ENCODE results near the gene ZFAND3.

ZFAND3 gene

DNA sequence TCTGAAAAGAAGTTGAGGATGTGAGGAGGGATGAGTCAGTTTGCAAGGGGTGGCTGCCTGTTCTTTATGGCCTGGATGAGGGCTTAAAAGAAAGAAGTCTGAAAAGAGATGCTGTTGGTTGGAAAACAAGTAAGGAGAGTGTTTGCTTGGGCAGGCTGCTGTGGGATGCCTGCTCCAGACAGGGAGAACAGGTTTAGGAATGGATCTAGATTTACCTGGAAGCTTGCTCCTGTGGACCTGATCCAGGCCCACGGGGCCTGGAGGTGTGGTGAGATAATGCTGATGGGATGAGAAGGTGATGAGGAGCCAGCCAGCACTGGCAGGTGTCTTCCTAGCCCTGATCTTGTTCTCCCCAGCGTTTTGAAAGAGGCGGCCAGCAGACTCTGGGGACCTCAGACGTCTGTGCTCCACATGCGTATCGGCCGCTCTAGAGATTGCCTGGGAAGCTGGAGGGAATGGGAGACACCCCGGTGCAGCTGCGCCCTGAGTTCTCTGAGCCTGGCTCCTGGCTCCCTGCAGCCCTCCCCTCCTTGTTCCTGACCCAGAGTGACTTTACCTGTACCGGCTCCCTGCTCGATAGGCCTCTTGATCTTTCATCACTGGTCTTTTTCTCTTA lies 331.3 kb downstream of the ZFAND3 start:
- no peak overlapping the region for H3K4me3 ChIP-seq (ENCODE audit: low read length)
- DNase-seq (ENCODE audit: low read depth, low spot score): no peak

DNA sequence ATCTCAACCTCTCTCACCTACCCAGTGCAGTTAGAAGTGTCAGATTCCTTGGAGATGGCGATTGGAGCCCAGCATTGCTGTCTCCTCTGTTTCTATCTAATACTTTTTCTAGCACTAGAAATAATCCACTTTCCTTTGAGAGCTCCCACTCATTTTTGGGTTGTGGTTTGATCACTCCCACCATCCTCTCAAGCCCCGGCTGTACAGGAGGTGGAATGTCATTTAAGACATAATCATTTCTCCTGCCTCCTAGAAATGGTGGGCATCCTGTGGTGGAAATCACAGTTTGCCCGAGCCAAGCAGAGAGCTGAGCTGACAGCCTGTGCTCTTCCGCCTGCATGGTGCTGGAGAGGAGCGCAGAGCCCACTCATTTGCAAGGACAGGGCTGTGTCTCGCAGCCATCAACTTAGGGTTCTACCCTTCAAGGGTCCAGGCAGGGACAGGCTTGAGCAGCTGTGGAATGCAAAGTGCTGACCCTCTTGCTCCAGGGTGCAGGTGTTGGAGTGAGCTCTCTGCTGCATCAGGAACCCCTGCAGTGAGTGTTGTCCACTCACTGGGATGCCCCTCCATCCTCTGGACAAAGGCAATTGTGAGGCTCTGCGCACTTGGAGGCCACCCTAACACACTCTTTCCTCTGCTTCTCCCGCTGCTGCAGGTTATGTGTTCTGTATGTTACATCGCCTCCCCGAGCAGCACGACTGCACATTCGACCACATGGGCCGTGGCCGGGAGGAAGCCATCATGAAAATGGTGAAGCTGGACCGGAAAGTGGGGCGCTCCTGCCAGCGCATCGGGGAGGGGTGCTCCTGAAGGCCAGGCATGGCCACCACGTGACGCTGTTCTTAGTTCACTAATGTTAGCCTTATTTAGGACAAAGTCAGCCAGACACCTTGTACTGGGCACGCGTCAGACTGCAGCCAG lies 332.3 kb downstream of the ZFAND3 start:
- H3K4me3 ChIP-seq (ENCODE audit: low read length): no peak overlapping the region
- no peak for DNase-seq (ENCODE audit: low read depth, low spot score)

DNA sequence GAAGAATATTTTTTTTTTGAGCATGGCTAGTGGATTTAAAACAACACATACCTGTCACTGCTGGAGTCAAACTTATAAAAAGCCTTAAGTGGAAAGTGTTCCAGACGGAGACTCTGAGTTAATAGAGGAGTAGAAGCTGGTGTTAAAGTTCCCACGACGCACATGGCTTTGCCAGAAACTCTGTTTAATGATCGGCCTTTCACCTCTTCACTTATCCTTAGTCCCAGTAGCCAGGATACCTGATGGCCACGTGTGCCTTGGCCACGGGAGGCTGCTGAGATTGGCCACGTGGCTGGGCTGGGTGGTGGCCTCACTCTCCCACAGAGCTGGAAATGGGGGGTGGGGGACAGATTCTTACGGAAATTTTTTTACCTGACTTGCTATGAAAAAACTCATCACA lies 333.1 kb downstream of the ZFAND3 start:
- no peak for DNase-seq (ENCODE audit: low read depth, low spot score)

DNA sequence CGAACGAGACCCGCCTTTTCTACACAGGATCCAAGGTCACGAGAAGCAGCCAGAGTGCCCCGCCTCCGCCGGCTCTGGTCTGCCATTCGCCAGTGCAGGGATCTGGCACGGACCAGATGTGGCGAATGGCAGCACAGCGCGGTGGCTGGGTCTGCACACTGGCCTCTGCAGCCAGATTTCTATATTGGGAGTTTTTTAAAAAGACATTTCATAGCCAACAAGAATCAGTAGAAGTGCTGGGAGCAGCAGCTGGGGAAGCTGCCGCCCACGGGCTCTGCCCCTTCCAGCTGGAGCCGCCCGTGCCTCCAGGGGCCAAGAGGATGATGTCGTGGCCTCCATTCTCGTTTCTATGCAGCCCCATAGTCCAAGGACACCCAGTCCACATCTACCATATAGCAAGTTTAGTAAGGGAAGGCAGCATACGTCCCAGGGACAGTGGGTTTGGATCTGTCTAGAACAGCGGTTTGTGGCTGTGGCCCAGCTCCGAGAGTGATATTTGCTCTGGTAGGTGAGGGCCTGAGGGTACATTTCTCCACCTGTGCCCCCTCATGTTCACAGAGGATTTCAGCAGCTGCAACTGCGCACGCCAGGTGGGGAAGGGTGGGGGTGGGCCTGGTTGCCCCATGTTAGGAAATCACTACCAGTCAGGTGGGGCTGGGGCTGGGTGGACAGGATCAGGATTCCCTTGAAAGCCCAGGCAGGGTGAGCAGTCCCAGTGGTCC lies 333.7 kb downstream of the ZFAND3 start:
- DNase-seq (ENCODE audit: low read depth, low spot score): no peak
- no peak overlapping the region for H3K4me3 ChIP-seq (ENCODE audit: low read length)

More for the DNA sequence above, 333.1 kb downstream of the ZFAND3 start:
- no peak overlapping the region for H3K4me3 ChIP-seq (ENCODE audit: low read length)

DNA sequence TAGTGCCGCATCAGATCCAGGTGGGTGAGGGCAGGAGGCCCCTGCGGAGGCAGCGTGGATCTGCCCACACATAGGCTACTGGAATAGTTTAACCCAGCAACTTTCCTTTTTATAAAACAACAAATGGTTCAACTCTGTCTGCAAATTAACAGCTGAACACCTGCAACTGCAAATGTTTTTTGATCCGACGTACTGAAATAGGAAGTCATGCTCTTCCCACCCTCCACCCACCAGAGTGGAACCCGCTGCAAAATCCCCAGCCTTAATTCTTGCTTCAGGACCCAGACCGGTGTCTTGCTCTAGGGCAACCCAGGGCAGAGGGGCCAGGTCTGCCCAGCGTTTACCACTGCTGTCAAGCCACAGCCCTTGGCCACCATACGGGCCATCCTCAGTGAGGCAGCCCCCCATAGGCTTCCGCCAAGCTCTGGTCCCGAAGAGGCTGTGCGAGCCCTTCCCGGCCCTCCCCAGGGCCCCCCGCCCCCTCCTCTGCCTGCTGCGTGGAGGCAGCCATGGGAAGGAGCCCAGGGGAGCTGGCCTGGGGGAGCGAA lies 334.3 kb downstream of the ZFAND3 start:
- H3K4me3 ChIP-seq (ENCODE audit: low read length): no peak overlapping the region

DNA sequence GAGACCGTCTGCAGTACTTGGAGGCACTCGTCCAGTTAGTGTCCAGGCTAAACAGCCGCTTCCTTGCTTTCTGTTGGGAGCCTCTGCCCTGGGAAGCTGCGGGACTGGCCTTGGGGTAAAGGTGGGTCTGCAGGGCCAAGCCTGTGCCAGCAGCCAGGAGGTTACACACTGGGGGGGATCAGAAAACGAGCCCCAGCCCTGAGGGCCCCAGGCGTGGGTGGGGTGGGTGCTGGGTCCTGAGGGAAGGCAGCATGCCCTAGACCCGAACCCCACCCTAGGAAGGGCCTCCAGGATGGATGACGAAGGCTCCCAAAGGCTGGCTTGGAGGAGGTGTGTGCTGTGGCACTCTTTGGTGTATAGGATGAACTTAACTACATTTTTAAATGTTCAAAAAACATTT lies 335.2 kb downstream of the ZFAND3 start:
- no peak overlapping the region for H3K4me3 ChIP-seq (ENCODE audit: low read length)
- no peak for DNase-seq (ENCODE audit: low read depth, low spot score)

More for the DNA sequence above, 334.3 kb downstream of the ZFAND3 start:
- no peak for DNase-seq (ENCODE audit: low read depth, low spot score)

DNA sequence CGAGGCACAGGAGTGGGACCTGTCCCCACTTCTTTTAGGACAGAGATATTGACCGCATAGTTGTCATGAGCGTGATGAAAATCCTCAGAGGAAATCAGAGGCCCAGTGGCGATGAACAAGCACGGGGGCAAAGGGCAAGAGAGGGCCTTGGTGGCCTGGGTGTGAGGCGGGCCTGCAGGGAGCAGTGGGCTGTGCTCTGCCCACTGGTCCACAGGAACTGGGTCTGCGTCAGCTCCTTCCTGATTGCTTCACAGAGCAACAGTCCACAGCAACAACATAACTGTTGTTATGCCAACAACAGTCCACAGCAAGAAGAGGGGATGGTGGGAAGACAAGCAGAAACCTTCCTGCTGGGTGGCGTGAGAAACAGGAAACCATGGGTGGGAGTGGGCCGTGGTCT lies 335.6 kb downstream of the ZFAND3 start:
- no peak overlapping the region for H3K4me3 ChIP-seq (ENCODE audit: low read length)
- no peak for DNase-seq (ENCODE audit: low read depth, low spot score)

DNA sequence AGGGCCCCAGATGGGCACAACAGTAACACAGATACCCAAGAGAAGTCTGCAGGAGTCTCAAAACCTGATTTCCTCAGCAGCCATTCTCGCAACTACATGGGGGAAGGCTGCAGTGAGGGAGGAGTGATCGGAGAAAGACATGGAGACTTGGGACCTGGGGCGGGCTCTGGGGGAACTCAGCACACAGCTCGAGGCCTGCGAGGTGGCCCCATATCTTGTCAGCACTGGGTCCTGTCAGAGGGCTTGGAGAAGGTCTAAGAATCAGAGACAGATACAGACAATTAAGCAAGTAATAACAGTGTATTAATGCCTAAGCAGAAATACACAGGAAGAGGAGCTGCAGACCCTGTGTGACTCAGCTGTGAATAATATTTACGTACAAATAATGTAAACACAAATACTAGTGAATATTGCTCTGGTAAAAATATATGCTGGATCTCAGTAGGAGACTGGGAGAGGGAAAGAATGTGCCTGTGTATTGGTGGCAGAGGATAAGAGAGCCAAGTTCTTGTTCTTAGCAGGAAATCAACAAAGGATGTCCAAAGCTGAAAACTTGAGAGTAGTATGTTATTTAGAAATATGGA lies 336.2 kb downstream of the ZFAND3 start:
- no peak for DNase-seq (ENCODE audit: low read depth, low spot score)
- no peak overlapping the region for H3K4me3 ChIP-seq (ENCODE audit: low read length)

DNA sequence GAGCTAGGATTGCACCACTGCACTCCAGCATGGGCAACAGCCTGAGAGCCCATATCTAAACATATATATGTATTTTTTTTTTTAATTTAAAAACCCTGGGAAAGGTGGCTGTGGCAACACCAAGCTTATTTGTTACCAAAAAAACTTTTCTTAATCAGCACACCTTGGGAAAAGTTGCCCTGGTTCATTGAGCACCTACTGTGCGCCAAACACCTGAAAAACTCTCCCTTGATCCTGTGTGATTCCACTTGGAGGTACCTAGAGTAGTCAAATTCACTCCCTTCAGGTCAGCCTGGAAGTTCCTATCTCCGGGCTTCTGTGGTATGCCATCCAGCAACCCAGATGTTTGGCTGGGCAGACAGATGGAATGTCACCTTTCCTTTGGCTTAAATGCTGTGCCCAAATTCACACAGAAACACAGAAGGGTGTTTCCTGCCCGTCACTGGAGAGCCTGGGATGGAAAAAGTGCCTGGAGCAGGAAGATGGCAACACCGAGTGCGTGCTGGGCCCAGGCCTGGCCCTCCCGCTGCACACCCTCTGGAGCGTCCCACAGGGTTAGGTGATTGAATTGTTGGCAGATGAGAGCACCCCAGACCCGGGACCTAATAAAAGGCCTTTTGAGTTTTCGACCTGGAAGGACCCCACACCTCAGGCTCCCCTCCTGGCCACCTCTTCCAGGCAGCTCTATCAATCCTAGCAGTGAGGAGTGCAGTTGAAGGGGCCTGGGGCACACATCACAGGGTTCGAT lies 337.5 kb downstream of the ZFAND3 start:
- DNase-seq (ENCODE audit: low read depth, low spot score): no peak

DNA sequence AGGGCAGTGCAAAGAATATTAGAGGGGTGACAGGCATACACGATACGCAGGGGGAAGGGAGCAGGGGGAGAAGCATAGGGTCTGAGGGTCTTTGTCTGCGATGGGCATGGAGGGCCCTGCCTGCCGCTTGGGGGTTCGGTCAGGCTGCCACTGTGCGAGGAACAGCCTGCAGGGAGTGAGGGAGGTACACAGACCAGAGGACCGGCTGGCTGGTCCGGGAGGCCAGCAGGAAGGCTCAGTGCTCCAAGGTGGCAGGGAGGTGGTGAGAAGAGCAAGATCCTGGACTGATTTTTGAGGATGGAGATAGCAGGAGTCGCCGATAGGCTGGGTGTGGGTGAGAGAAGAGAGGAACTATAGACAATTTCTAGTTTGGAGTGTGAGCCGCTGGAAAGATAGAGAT lies 338.4 kb downstream of the ZFAND3 start:
- DNase-seq (ENCODE audit: low read depth, low spot score): no peak
- H3K4me3 ChIP-seq (ENCODE audit: low read length): no peak overlapping the region

More for the DNA sequence above, 337.5 kb downstream of the ZFAND3 start:
- H3K4me3 ChIP-seq (ENCODE audit: low read length): no peak overlapping the region

DNA sequence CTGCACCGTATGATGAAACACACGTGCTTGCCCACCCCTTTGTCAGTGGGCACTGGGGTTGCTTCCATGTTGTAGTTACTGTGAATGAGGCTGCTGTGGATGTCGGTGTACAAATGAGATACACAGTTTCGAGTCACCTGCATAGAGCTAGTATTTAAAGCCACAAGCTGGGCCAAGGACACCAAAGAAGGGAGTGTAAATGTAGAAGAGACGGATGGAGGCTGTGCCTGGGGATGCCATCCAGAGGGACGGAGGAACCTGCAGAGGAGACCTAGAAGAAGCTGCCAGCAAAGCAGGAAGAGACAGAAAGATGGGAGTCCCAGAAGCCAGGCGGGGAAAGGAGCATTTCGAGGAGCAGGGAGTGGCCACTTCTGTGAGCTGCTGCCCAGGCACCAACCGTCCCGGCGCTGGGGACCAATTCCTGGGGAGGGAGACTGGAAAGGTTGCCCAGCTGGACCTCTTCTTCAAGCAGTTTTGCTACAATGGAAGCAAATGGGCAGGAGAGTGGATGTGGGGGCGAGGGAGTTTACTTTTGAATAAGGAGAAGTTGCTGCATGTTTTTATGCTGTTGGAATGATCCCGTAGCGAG lies 339.3 kb downstream of the ZFAND3 start:
- no peak for DNase-seq (ENCODE audit: low read depth, low spot score)
- no peak overlapping the region for H3K4me3 ChIP-seq (ENCODE audit: low read length)

DNA sequence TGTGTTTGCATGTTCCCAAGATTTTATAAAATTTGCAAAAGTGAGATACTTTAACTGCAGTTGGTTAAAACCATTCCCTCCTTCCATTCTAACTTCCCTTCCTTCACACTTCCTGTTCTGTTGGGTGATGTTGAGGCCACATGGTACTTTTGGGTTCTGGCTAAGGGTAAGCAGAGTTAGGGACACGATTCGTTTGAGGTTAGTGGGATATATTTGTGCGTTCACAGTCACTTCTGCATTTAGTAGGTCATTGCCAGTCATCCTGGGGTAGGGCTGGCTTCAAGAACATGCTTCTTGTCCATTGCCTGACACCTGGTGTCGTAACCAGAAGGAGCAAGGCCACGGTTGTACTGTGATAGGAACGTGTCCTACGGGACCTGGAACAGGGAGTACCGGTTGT lies 340.1 kb downstream of the ZFAND3 start:
- H3K4me3 ChIP-seq (ENCODE audit: low read length): no peak overlapping the region
- no peak for DNase-seq (ENCODE audit: low read depth, low spot score)

DNA sequence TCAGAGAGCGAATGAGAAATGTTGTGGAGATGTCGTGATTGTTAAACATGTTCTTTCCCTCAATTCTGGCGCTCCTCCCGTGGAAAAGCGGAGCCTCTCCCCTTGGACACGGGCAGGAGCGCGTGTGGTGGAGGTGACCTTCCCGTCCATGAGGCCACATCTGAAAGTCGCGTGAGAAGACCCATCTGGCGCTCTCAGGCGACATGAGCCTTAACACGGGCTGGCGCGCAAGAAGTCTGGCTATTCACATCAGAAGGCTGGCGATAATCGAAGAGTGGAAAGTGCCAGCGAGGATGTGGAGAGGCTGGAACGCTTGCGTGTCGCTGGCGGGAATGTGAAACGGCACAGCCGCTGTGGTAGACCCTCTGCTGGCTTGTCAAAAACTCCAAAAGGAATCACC lies 341.3 kb downstream of the ZFAND3 start:
- no peak overlapping the region for H3K4me3 ChIP-seq (ENCODE audit: low read length)
- no peak for DNase-seq (ENCODE audit: low read depth, low spot score)

DNA sequence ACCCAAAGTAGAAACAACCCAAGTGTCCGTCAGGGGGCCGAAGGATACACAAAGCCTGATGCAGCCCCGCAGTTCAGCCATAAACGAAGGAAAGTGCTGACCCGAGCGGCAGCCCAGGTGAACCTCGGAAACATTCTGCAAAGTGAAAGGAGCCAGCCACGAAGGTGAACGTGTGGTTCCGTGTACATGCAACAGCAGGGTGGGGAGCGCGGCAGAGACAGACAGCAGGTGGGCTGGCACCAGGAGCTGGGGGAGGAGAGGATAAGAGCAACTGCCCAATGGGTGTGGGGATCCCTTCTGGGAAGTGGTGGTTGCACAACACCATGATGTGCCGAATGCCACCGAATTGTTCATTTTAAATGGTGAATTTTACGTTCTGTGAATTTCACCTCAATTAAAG lies 341.8 kb downstream of the ZFAND3 start:
- no peak overlapping the region for H3K4me3 ChIP-seq (ENCODE audit: low read length)
- no peak for DNase-seq (ENCODE audit: low read depth, low spot score)

DNA sequence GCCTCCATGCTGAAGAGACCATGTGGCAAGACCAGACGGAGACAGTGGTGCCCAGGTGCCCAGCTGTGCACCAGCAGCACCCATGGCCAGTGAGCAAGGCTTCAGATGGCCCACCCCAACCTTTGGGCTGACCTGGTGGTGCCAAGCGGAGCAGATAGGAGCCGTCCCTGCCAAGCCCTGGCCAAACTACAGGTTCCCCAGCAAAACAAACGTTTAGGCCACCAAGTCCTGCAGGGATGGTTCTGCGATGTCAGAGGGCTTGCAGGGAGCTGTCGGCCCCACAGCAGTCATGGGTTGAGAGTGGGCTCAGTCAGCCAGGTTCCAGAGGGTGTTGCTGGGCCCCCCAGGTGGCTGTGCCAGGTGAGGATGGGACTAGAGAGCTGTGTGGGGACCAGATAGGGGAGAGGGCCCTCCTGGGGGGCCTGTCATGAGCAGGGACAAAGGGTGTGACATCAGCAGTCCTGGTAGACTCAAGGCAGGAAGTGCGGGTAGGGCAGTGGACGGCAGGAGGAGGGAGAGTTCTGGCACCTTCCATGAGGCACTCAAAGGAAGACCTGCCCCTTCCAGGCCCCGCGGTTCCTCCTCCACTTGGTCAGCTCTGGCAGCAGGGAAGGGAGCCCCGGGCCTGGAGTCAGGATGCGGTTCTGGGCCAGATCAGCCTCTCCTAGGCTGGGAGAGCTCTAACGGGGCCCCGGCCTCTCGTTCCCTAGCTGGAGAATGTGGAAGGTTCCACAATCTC lies 342.4 kb downstream of the ZFAND3 start:
- no peak for DNase-seq (ENCODE audit: low read depth, low spot score)
- H3K4me3 ChIP-seq (ENCODE audit: low read length): no peak overlapping the region

DNA sequence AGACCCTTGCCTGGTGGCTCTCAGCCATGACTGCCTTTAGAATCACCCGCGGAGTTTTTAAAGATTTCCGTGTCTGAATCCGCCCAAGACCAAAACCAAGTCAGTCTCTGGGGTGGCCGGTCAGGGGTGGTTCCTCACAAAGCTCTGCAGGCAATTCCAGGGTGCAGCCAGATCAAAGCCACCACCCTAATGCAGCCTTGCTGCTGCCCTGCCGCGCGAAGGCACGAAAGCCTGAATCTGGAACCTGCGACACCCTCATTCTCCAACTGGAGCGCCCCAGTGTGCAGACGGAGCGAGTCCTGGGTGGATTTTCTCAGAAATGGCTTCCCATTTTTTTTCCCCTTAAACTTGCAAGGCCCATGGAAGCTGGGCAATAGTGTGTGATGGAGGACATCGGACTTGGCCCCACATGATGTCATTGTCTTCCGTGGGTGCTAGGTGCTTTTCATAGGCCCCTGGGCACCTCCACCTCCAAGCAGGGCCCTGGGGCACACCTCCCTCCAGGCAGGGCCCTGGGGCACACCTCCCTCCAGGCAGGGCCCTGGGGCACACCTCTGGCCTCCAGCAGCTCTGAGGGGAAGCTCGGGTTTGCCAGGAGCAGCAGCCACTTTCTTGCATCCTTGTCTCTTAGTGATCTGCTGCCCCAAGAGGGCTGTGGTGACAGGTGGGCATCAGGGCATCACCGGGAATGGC lies 343.1 kb downstream of the ZFAND3 start:
- no peak for DNase-seq (ENCODE audit: low read depth, low spot score)
- no peak overlapping the region for H3K4me3 ChIP-seq (ENCODE audit: low read length)
